Neural progenitor cell (in vitro differentiated cells): ENCODE data around the gene DOCK4. TPM values are rescaled to one million over a fixed set of nuclear protein-coding genes. Genes with fewer than 3 reads are reported as not detected.
A peak's percentile ranks its signal among the peaks of the same experiment; 100 is the strongest.

Experiments
- DNase-seq: peaks from one replicate; pipeline ENCODE4 v3.0.0-alpha.2; 2016; ENCODE audit warnings: low spot score
- H2AFZ ChIP-seq: fragments of 200-600 bp; sonication (generic); replicated peaks from 2 replicates; pipeline ENCODE4 v1.6.1; 2016; ENCODE audit warnings: antibody characterized with exemption
- H3F3A ChIP-seq: fragments of 200-600 bp; sonication (generic); 2 replicates; pipeline ENCODE4 v1.6.1; 2016; ENCODE audit warnings: antibody characterized with exemption, low read depth
- H3K27ac ChIP-seq: fragments of 200-600 bp; sonication (generic); 2 replicates; pipeline ENCODE4 v1.5.1; 2016; ENCODE audit warnings: mild to moderate bottlenecking
- H3K27me3 ChIP-seq: fragments of 200-600 bp; sonication (generic); 2 replicates; pipeline ENCODE4 v1.6.1; 2016; ENCODE audit warnings: mild to moderate bottlenecking, moderate library complexity
- H3K36me3 ChIP-seq: fragments of 200-600 bp; sonication (generic); 2 replicates; pipeline ENCODE4 v1.5.1; 2016
- H3K4me1 ChIP-seq: fragments of 200-600 bp; sonication (generic); 2 replicates; pipeline ENCODE4 v1.6.1; 2016; ENCODE audit warnings: mixed run types
- H3K4me2 ChIP-seq: fragments of 200-600 bp; sonication (generic); 2 replicates; pipeline ENCODE4 v1.6.1; 2016
- H3K4me3 ChIP-seq: fragments of 200-600 bp; sonication (generic); 2 replicates; pipeline ENCODE4 v1.5.1; 2016
- H3K79me2 ChIP-seq: fragments of 200-600 bp; sonication (generic); 2 replicates; pipeline ENCODE4 v1.6.1; 2016; ENCODE audit warnings: low read depth
- H3K9ac ChIP-seq: fragments of 200-600 bp; sonication (generic); 2 replicates; pipeline ENCODE4 v1.6.1; 2016
- H3K9me3 ChIP-seq: fragments of 200-600 bp; sonication (generic); 2 replicates; pipeline ENCODE4 v1.5.1; 2016; ENCODE audit warnings: low read depth
- H4K20me1 ChIP-seq: fragments of 200-600 bp; sonication (generic); 2 replicates; pipeline ENCODE4 v1.6.1; 2016; ENCODE audit warnings: low read depth
- H3K27ac Mint-ChIP-seq: 3 replicates; pipeline ENCODE4 v1.8.0; 2021; ENCODE audit warnings: mixed read lengths
- H3K27me3 Mint-ChIP-seq: 2 replicates; pipeline ENCODE4 v1.8.0; 2022; ENCODE audit warnings: low read depth, mild to moderate bottlenecking, inconsistent platforms, moderate library complexity, mixed read lengths; ENCODE audit not compliant: insufficient read depth
- H3K36me3 Mint-ChIP-seq: 3 replicates; pipeline ENCODE4 v1.8.0; 2021; ENCODE audit warnings: mixed read lengths
- H3K4me1 Mint-ChIP-seq: 3 replicates; pipeline ENCODE4 v1.8.0; 2021; ENCODE audit warnings: mixed read lengths
- H3K4me3 Mint-ChIP-seq: 3 replicates; pipeline ENCODE4 v1.8.0; 2021; ENCODE audit warnings: mild to moderate bottlenecking, moderate library complexity, mixed read lengths
- H3K9me3 Mint-ChIP-seq: 3 replicates; pipeline ENCODE4 v1.8.0; 2020; ENCODE audit warnings: mixed read lengths
- CTCF ChIP-seq: fragments of 200-600 bp; sonication (generic); IDR thresholded peaks from 2 replicates; pipeline ENCODE4 v1.5.1; 2017; ENCODE audit warnings: antibody characterized with exemption, mild to moderate bottlenecking
- EZH2 ChIP-seq: fragments of 200-600 bp; sonication (generic); IDR thresholded peaks from 2 replicates; pipeline ENCODE4 v1.6.1; 2017; ENCODE audit warnings: antibody characterized with exemption, mild to moderate bottlenecking, moderate library complexity
- EZH2phosphoT487 ChIP-seq: fragments of 200-600 bp; sonication (generic); IDR thresholded peaks from 2 replicates; pipeline ENCODE4 v1.6.1; 2017; ENCODE audit warnings: antibody characterized with exemption
- total RNA-seq: library from RNA; depleted of rRNA; stranded (reverse); fragments of >200 nt; gene quantifications from 2 replicates; pipeline ENCODE4 v1.2.3, GENCODE V29; 2015; ENCODE audit warnings: low replicate concordance

The DOCK4 gene
- total RNA-seq, 1 donor from 2014 or later, result 11.4 TPM

GRCh38 chr7:111735661-111736551 lies 470.3 kb downstream of the DOCK4 start:
- H3K4me1 ChIP-seq, result no peaks in the 10 kb centered on the region
- no peaks in the 10 kb centered on the region for H3K27me3 Mint-ChIP-seq
- peak; percentile 76 for DNase-seq
- H3K4me2 ChIP-seq, result no peak overlapping the region
- no peak overlapping the region for H3K27ac ChIP-seq
- H3K36me3 Mint-ChIP-seq, result no peaks in the 10 kb centered on the region
- no peaks in the 10 kb centered on the region for H3F3A ChIP-seq
- no peaks in the 10 kb centered on the region for H3K36me3 ChIP-seq
- no peaks in the 10 kb centered on the region for H3K9me3 ChIP-seq
- no peak overlapping the region for H2AFZ ChIP-seq
- no peak overlapping the region for H3K4me3 ChIP-seq
- no peak overlapping the region for H3K27ac Mint-ChIP-seq
- no peaks in the 10 kb centered on the region for H3K27me3 ChIP-seq
- H3K79me2 ChIP-seq, result no peaks in the 10 kb centered on the region
- H3K9me3 Mint-ChIP-seq, result no peaks in the 10 kb centered on the region
- no peak overlapping the region for H3K9ac ChIP-seq
- H4K20me1 ChIP-seq, result no peaks in the 10 kb centered on the region
- H3K4me3 Mint-ChIP-seq, result no peak overlapping the region
- TF ChIP-seq EZH2 (no peak), EZH2phosphoT487 (no peak), CTCF (peak; percentile 95)
- no peaks in the 10 kb centered on the region for H3K4me1 Mint-ChIP-seq

- no peak for DNase-seq
- Histone ChIP-seq H4K20me1 (no peaks in the 10 kb centered on the region), H3K4me3 (no peak overlapping the region), H3K36me3 (no peaks in the 10 kb centered on the region), H3F3A (no peaks in the 10 kb centered on the region), H3K9me3 (no peaks in the 10 kb centered on the region), H3K9ac (no peak overlapping the region), H2AFZ (no peak overlapping the region), H3K27me3 (no peaks in the 10 kb centered on the region), H3K79me2 (no peaks in the 10 kb centered on the region), H3K27ac (no peak overlapping the region), H3K4me1 (no peaks in the 10 kb centered on the region), H3K4me2 (no peak overlapping the region)
- Mint-ChIP-seq H3K4me1 (no peaks in the 10 kb centered on the region), H3K27me3 (no peaks in the 10 kb centered on the region), H3K27ac (no peak overlapping the region), H3K36me3 (no peaks in the 10 kb centered on the region), H3K9me3 (no peaks in the 10 kb centered on the region), H3K4me3 (no peak overlapping the region)
- TF ChIP-seq EZH2 (no peak), EZH2phosphoT487 (no peak), CTCF (no peak)
Observed at GRCh38 chr7:111734954-111735660, 471.1 kb downstream of the DOCK4 start.

- H3K36me3 Mint-ChIP-seq, result no peaks in the 10 kb centered on the region
- no peaks in the 10 kb centered on the region for H3K79me2 ChIP-seq
- no peak for TF ChIP-seq EZH2
- no peak for TF ChIP-seq CTCF
- TF ChIP-seq EZH2phosphoT487, result no peak
Observed at GRCh38 chr7:111732923-111733322, 473.3 kb downstream of the DOCK4 start.

More at GRCh38 chr7:111732923-111733322, 473.3 kb downstream of the DOCK4 start:
- no peaks in the 10 kb centered on the region for H3K4me1 Mint-ChIP-seq
- no peaks in the 10 kb centered on the region for H3K4me1 ChIP-seq
- H3K27me3 ChIP-seq, result no peaks in the 10 kb centered on the region
- no peak overlapping the region for H3K4me3 ChIP-seq
- H3K9me3 Mint-ChIP-seq, result no peaks in the 10 kb centered on the region
- H3K4me3 Mint-ChIP-seq, result no peak overlapping the region
- no peak overlapping the region for H2AFZ ChIP-seq
- DNase-seq, result no peak
- no peak overlapping the region for H3K9ac ChIP-seq
- H3K27ac ChIP-seq, result no peak overlapping the region
- no peak overlapping the region for H3K4me2 ChIP-seq
- H3K27me3 Mint-ChIP-seq, result no peaks in the 10 kb centered on the region
- no peaks in the 10 kb centered on the region for H3K9me3 ChIP-seq
- no peaks in the 10 kb centered on the region for H3K36me3 ChIP-seq
- H3K27ac Mint-ChIP-seq, result no peak overlapping the region
- H3F3A ChIP-seq, result no peaks in the 10 kb centered on the region
- H4K20me1 ChIP-seq, result no peaks in the 10 kb centered on the region
